GM11168 (cell line): ENCODE measurements around the gene ZNF398.
"Not testable (repeated sequence)": the region's sequence is repeated elsewhere in the genome, so short reads cannot be mapped to it uniquely, and the experiment has no call there.

ENCODE experiments used
- in situ Hi-C: fragments of 300-500 bp; cut with MboI; formaldehyde crosslinking; loops from one replicate; pipeline ENCODE4 v1.12.0; 2022; ENCODE audit warnings: low sequenced_read_pairs; ENCODE audit not compliant: unreplicated experiment

Gene ZNF398, protein sequence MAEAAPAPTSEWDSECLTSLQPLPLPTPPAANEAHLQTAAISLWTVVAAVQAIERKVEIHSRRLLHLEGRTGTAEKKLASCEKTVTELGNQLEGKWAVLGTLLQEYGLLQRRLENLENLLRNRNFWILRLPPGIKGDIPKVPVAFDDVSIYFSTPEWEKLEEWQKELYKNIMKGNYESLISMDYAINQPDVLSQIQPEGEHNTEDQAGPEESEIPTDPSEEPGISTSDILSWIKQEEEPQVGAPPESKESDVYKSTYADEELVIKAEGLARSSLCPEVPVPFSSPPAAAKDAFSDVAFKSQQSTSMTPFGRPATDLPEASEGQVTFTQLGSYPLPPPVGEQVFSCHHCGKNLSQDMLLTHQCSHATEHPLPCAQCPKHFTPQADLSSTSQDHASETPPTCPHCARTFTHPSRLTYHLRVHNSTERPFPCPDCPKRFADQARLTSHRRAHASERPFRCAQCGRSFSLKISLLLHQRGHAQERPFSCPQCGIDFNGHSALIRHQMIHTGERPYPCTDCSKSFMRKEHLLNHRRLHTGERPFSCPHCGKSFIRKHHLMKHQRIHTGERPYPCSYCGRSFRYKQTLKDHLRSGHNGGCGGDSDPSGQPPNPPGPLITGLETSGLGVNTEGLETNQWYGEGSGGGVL

GRCh38 chr7:149147072-149147751 is at the start of gene ZNF398:
ZNF398 (plus strand) TSS chr7:149147453; CDS start chr7:149147743, 290 bp downstream.
- in situ Hi-C loops = no loop called here

DNA sequence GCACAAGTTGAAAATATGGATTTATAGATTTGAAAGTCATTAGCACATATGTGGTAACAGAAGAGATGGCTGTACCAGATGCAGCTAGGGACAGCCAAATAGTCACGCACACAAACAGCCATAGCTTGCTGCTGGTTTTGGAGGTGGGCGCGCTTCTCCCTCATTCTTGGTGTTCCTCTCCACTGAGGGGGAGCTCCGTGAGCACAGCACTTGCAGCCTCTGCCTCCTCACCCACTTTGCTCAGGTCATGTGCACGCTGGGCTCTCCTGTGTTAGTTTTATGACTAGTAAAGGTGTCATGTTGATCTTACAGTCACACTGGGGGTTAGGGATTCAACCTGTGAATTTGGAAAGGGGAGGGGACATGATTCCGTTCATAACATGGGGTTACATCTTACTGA is 48.2 kb upstream of the ZNF398 start:
- in situ Hi-C loops = no loop called here

- in situ Hi-C loops = no loop called here
These were observed 46.4 kb upstream of the ZNF398 start for GRCh38 chr7:149100821-149101220.

- in situ Hi-C loops = no loop called here
These were observed 44.6 kb upstream of the ZNF398 start for GRCh38 chr7:149102666-149103065.

GRCh38 chr7:149103424-149103823 is 43.8 kb upstream of the ZNF398 start:
- in situ Hi-C loops = no loop called here

DNA sequence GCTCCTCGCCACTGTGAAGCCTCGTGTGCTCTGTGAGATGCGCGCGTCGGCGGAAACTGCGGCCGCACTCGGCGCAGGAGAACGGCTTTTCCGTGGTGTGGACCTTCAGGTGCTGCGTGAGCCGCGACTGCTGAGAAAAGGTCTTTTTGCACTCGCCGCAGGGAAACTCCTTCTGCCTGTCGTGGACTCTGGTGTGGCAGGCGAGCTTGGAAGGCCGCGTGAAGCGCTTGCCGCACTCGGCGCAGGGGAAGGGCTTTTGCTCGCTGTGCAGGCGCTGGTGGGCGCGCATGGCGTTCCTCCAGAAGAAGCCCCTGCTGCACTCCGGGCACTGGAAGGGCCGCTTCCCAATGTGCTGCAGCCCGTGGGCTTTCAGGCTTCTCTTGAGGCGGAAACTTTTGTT is 43.0 kb upstream of the ZNF398 start:
- in situ Hi-C loops = no loop called here

GRCh38 chr7:149104749-149105148 is 42.5 kb upstream of the ZNF398 start:
- in situ Hi-C loops = no loop called here

DNA sequence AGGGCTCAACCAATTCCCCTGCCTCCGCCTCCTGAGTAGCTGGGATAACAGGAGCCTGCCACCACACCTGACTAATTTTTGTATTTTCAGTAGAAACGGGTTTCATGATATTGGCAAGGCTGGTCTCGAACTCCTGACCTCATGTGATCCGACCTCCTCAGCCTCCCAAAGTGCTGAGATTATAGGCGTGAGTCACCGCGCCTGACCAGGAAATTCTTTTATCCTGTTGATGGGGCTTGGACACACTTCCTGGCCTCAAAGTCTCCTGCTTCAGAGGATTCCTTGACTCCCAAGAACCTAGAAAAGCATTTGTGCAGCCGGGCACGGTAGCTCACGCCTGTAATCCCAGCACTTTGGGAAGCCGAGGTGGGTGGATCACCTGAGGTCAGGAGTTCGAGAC is 37.3 kb upstream of the ZNF398 start:
- in situ Hi-C loops = no loop called here

- in situ Hi-C loops = no loop called here
These were observed 21.9 kb upstream of the ZNF398 start for GRCh38 chr7:149125189-149125862.

DNA sequence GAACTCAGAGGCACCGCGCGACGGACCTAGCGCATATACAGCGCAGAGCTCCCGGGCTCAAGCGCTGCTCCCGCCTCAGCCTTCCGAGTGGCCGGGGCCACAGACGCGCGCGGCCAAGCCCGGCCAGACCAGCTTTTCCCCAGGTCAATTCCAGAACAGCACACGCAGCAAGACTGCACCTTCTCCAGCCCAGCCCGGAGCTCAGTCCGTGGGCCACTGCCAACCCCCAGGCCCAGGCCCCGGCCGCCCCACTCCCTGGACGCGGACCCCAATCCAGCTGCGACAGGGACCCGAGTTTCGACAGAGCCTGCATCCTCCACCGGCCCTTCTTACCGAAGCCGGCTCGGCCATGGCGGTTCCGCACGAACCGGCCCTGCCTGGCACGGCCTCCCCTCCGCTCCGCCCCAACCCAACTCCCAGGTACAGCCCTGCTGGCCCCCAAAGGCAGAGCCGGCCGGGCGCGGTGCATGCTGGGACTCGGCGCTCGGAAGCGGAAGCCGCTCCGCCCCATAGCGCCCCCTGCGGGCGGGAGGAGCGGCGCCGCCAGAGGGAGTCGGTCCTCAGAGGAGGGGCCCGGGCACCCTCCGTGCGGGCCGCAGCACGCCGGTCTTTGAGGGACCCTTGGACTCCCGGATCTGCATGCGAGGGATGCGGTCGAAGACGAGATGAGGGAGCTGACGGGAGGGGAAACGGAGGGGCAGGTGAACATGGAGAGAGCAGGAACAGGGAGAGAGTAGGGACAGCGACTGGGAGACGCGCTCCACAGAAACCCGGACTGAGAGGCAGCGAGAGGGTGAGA is 21.2 kb upstream of the ZNF398 start, which contains the start of gene ZNF425:
Gene ZNF425, minus strand, starts transcription at position 462 of the 799 bp plus-strand sequence. Its CDS starts 111 bp downstream, at position 351.
- in situ Hi-C loops = no loop called here

DNA sequence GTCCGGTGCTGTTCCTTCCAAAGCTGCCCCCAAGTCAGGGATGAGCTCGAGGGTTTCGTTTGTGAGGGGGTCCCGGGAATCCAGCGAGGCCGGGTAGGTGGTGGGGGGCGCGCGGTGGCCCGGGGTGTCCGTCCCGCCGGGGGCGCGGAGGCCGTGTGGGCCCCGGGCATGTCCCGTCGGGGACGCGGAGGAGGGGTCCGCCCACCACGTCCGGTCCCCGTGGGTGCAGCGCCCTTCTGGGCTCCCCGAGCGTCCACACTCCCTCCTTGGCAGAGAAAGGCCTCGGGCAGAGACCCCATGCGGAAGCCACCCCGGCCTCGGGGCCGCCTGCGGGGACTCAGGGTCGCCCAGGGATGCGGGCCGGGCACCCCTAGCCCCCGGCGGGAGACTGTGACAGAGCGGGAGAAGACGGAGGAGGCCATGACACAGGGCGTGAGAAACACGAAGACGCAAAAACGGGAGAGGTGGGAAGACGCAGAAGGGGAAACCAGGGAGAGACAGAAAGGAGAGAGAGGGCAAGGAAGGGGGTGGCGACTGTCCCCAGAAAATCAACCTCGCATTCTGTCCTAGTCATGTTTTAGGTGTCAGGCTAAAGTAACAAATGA is 20.5 kb upstream of the ZNF398 start:
- in situ Hi-C loops = no loop called here

DNA sequence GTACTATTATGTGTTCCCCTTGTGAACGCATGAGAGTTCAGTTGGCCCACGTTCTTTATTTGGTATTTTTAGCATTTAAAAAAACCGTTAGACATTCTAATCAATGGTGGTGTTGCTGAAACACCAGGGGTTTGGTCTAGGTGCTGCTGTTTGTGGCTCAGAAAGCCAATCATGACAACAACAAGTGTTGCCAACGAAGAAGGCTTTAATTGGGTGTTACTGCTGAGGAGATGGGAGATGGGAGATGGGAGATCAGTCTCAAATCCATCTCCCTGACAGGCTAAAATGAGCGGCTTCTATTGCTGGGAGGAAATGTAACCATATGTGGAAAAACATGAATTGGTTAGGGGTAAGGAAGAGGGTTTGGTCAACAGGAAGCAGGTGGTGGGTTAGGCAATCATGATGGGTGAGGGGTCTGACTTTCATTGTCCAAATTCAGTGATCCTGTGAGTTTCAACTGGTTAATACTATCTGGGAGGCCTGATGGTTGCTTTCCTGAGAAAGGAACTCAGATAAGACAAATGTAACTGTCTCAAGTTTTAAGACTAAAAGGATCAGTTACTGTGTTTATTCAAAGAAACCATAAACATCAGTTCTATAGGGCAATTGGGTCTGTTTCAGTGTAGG is 16.6 kb upstream of the ZNF398 start:
- in situ Hi-C loops = no loop called here

DNA sequence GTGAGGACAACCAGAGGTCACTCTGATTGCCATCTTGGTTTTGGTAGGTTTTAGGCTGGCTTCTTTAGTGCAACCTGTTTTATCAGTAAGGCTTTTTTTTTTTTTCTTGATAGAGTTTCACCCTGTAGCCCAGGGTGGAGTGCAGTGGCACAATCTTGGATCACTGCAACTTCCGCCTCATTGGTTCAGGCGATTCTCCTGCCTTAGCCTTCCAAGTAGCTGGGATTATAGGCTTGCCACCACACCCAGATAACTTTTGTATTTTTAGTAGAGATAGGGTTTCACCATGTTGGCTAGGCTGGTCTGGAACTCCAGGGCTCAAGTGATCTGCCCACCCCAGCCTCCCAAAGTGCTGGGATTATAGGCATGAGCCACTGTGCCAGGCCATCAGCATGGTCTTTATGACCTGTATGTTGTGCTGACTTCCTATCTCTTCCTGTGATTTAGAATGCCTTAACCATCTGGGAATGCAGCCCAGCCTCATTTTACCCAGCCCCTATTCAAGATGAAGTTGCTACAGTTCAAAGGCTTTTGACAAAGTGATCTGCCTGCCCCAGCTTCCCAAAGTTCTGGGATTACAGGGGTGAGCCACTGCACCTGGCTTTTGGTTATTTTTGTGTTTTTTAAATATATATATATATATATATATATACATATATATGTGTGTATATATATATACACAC is 14.1 kb upstream of the ZNF398 start:
- in situ Hi-C loops = no loop called here

GRCh38 chr7:149136118-149136517 is 11.1 kb upstream of the ZNF398 start:
- in situ Hi-C loops = no loop called here

DNA sequence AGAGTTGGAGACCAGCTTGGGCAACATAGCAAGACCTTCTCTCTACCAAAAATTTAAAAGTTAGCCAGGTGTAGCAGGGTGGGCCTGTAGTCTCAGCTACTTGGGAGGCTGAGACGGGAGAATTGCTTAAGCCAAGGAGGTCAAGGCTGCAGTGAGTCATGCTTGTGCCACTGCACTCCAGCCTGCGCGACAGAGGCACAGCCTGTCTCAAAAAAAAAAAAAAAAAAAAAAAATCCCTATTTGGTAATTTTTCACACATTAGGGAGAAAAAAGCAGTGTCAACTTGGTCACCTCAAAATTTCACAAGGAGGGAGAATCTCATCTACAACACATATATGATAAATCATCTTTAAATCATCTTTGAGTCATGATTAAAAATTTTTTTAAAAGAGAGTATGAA is 6.4 kb upstream of the ZNF398 start:
- in situ Hi-C loops = no loop called here

DNA sequence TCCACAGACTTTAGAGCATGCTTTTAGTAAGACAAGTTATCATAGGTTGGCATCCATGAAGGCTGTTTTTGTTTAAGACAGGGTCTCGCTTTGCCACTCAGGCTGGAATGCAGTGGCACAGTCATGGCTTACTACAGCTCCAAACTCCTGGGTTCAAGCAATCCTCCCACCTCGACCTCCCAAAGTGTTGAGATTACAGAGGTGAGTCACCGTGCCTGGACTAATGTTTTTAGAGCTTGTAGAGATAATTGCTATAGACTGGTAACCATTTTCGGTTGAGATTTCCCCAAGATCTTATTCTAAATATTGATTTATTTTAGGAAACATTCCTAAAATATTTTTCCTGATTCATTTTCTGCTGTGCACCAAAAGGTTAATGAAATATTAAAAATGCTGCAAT is 5.4 kb upstream of the ZNF398 start:
- in situ Hi-C loops = no loop called here

- in situ Hi-C loops = not testable (repeated sequence)
These were observed 2.8 kb upstream of the ZNF398 start for GRCh38 chr7:149144436-149144922.
